ENCODE results near the gene TRAFD1.

TRAFD1 gene

GRCh38 chr12:112125250-112125999, at the start of gene TRAFD1:
TSS of gene TRAFD1 (plus strand) at chr12:112125560. CDS start at chr12:112130523, 4,963 bp downstream.
- H3K4me3 ChIP-seq (ENCODE audit: low read length): peak within 1 kb of the TSS; percentile 95
- peak; percentile 98 for DNase-seq (ENCODE audit: low read depth)
- TF ChIP-seq CTCF (IDR thresholded peaks at IDR 0.05; ENCODE audit: insufficient read depth, low read depth, low read length, missing control alignments): no peak

- no peak for DNase-seq (ENCODE audit: low read depth)
- no peak for TF ChIP-seq CTCF (IDR thresholded peaks at IDR 0.05; ENCODE audit: insufficient read depth, low read depth, low read length, missing control alignments)
- no peak overlapping the region for H3K4me3 ChIP-seq (ENCODE audit: low read length)
Measured at GRCh38 chr12:112087055-112087850, 38.1 kb upstream of the TRAFD1 start.

- DNase-seq (ENCODE audit: low read depth): no peak
- TF ChIP-seq CTCF (IDR thresholded peaks at IDR 0.05; ENCODE audit: insufficient read depth, low read depth, low read length, missing control alignments): no peak
- no peak overlapping the region for H3K4me3 ChIP-seq (ENCODE audit: low read length)
Measured at GRCh38 chr12:112087851-112088250, 37.5 kb upstream of the TRAFD1 start.

GRCh38 chr12:112091563-112091962, 33.8 kb upstream of the TRAFD1 start:
- TF ChIP-seq CTCF (IDR thresholded peaks at IDR 0.05; ENCODE audit: insufficient read depth, low read depth, low read length, missing control alignments): no peak
- no peak for DNase-seq (ENCODE audit: low read depth)
- no peak overlapping the region for H3K4me3 ChIP-seq (ENCODE audit: low read length)

GRCh38 chr12:112096070-112096469, 29.3 kb upstream of the TRAFD1 start:
- no peak for DNase-seq (ENCODE audit: low read depth)
- no peak for TF ChIP-seq CTCF (IDR thresholded peaks at IDR 0.05; ENCODE audit: insufficient read depth, low read depth, low read length, missing control alignments)
- no peak overlapping the region for H3K4me3 ChIP-seq (ENCODE audit: low read length)

GRCh38 chr12:112096667-112097066, 28.7 kb upstream of the TRAFD1 start:
- no peak overlapping the region for H3K4me3 ChIP-seq (ENCODE audit: low read length)
- no peak for TF ChIP-seq CTCF (IDR thresholded peaks at IDR 0.05; ENCODE audit: insufficient read depth, low read depth, low read length, missing control alignments)
- DNase-seq (ENCODE audit: low read depth): peak; percentile 91

Measured in epithelial cell of esophagus (primary cell).